HG03103 (cell line): ENCODE results near the gene CCNK.

Experiments
- ATAC-seq: cut with Tn5 transposase; IDR thresholded peaks from one replicate; pipeline ENCODE4 v1.9.1; 2021; ENCODE audit warnings: low read depth; ENCODE audit not compliant: unreplicated experiment

CCNK gene

DNA sequence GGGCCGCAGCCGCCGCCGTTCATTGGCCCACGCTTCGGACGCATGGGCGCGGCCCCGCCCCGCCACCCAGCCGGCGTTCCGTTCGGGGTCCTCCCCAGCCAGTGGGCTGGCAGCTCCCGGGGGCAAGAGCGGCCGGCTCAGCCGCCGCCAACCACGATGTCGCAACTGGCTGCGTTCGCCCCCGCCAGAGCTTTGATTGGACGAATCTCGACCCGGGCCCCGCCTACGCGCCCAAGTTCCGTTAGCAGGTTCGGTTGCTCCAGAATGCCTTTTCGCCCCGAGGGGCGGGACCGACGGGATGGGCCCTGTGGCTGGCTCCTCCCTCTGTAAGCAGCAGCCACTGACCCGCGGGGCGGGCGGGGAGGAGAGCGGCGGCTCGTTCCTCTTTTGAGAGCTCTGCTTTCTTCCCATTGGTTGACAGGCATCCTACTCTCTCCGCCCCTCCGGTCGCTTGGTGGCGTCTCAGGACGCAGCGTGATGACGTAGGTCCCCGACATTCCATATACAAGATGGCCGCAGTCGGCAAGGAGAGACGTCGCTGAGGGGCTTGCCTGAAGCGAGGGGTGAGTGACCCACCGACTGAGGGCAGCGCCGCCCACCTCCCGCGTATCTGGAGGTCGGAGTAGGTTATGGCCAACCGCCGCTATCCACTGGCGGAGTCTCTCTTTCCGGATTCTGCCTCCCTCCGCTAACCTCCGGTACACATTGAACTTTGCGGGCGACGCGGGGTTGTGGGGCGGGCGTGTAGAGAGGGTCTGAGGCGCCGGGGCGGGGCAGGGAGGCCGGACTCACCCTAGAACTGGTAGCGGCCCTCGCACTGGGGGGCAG, at the start of gene CCNK:
Gene CCNK (plus strand): TSS at position 493 of the 828 bp plus-strand sequence. CDS start 11,269 bp downstream, outside the sequence.
- ATAC-seq, result peak; percentile 82

DNA sequence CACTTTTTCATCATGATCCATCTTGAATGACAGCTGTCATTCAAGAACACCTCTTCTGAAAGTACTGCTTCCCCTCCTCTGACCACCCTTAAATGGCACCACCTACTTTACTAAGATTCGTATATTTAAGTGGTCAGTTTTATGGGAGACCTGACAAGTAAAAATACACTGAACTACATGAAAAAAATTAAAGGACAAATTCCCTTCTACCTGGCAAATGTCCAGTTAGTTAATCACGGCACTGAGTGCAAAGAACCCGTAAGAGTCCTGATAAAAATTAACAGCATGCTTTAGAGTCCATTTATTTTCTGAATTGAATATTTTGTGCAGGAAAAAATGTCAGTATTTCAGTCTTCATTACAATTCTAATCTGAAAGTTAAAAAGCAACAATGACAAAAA, 49.2 kb upstream of the CCNK start:
- ATAC-seq, result no peak

DNA sequence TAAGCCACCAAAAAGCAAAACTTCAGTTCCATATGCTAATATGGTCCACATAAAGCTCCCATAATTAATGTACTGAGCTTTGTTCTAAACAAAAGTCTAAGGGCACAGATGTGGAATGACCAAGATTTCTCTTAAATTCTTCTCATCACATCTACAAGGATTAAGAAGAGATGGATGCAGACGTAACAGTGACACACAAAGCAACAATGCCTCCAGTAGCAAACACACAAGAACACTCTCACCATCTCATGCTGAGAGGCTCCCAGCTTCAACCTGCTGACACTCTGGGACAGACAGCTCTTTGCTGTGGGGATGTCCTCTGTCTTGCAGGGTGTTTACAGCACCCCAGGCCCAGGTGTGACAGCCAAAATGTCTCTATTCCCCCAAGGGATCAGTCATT, 48.7 kb upstream of the CCNK start:
- ATAC-seq, result no peak

DNA sequence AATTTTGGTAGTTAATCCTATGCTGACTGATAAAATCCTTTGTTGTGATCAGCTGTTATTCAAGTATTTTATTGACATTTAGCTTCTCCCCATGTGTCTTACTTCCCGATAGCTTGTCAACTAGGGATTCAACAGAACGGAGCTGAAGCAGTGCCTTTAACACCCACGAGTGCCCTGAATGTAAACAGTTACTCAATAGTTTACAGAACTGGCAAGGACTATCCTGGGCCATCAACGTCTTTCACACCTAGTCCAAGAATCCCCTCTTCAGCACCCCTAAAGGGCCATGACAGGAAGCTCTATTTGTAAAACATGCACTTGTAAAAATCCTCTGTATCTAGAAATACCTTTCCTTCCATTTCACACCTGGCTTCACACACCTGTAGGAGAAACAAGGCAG, 45.9 kb upstream of the CCNK start:
- ATAC-seq, result no peak

DNA sequence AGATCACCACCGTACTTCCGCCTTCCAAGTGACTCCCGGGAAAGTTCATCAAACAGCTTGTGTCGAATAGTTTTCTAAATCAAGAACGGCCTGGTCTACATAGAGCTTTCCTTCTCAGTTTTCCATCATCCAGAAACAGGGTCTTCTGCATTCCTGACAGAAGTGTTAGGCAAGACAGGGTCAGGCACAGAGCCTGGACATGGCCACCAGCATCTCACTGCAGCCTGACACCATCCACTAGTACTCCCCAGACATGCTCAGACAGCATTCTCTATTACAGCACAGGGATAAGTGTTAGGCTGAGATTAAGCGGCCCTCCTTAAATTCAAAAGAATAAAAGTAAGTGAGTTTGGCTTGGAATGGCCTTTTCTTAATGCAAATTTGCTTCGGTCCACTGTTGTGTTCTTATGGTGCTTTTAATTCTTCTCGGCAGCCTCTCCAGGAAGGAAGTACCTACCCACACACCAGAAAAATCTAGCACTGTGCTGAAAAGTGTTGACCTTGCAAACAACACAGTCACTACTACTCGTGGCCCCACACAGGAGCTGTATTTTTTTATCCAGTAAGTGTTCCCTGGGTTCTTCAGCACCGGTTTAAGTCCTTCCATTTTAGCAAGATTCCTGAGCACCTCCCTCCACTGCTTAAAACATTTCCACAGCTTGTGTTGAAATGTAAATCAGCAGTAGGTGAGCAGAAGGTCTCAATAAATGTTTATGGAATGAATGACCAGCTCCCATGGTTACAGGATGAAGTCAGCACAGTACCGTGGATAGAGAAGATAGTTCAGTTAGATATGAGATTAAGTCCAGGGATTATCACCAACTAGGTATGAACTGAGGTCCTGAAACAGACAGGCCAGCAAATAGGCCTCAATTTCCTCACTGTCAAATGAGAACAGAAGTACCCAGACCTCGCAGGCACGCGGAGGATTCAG, 44.7 kb upstream of the CCNK start:
- ATAC-seq, result no peak

DNA sequence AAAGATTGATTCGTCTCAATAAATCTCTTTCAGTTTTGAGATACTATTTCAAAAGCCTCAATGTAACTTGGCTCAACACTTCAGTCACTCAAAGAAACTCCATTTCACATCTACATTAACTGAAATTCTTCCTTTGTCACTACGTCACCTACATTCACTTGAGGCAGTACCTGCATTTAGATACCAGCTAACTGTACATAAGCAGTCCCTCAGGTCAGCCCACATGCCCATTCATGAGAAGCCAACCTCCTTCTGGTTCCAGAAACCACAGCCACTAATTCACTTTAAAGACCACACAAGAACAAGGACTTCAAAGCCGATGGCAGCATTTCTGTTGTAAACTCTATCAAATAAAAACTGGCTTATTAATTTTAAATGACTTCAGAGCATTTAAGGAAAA, 43.5 kb upstream of the CCNK start:
- ATAC-seq, result no peak

DNA sequence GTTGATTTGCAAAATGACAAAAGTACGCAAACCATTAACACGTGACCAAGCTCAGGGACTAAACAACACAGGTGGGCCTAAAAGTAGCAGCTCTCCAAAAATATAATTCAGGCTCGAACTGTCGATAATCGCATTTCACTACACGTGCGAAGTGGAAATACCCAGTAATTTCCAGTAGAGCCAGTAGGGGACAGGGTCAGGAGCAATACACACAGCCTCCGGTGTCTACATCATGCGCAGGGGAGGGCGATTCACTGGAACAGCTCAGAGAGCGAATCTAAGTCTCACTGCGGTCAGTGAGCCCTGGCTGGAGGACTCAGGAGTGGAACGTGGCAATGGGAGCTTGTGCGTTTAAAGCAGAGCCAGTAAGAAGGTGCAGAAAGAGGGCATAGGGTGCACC, 40.9 kb upstream of the CCNK start:
- ATAC-seq, result no peak

DNA sequence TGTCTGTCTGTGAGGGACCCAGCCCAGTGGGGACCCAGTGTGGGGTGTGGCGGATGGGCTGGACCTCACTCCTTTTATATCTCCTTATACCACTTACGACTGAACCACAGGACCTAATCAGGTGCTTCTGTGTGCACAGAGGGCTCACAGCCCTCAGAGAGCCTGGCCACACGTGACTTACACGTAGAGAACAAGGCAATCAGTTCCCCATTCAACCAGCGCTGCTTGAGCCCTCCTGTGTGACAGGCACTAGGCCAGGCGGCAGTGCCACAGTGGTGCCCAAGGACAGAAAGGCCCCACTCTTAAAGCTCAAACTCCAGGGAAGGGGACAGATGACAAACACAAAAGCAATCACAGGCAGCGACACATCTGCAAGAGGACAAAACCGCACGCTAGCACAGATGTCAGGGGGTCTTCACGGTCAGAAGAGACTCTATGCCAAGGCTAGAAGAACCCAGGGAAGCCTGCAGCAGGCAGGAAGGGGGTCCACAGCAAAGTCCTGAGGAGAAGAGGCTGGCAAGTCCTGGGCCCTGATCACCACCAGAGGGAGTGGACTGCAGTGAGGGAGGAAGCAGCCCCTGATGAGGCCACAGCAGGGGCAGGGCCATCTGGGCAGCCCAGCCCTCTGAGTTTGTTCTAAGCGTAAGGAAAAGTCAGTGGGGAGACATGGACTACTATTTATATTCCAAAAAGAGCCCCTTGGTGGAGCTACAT, 39.9 kb upstream of the CCNK start:
- ATAC-seq, result no peak

DNA sequence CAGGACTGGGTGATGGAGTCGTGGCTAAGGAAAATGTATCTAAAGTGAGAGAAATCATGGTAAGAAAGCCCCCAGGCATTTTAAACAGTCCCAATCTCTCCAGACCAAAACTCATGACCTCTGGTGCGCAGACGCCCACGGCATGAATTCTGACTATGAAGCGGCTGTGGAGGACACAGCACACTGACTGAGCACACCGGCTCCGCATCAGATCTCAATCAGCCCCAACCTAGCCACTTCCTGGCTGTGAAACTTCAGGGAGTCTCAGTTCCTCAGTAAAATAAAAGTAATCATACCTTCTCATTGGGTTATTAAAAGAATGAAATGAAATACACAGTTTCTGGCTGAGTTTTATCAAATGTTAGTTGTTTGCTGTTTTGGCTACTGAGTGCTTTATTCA, 39.3 kb upstream of the CCNK start:
- ATAC-seq, result peak; percentile 70

DNA sequence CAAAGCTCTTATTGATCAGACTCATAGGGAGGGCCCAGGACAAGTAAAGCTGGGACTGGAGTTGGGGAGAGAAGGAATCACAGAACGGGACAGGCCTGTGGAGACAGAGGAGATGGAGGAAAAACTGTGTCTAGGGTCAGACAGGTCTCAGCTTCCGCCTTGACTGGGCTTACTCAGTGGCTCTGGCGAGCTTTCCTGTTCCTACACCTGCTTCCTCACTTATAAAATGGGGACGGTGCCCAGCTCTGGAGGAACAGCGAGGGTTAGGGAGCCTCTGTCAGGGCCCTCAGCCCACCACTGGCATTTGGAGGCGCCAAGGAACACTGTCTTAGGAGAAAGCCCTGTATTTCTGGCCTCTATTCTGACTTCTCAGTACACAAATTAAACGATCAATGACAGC, 35.3 kb upstream of the CCNK start:
- ATAC-seq, result no peak

DNA sequence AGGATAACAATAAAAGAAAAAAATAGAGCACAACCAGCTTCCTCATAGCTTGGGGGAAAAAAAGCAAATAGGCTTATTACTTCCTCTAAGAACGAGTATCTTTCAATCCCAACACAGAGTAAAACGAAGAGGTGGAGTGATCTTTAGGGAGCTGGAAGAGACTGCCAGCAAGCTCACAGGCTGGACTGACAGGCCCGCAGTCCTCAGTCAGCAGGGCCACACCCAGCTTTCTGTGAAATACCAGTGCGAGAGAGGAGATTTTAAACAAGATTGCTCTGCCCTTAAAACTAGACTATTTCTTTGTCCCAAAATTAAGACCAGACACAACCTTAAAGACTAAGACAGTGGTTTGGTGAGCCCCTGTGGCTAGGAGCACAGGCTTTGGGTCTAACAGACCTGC, 33.5 kb upstream of the CCNK start:
- ATAC-seq, result no peak

DNA sequence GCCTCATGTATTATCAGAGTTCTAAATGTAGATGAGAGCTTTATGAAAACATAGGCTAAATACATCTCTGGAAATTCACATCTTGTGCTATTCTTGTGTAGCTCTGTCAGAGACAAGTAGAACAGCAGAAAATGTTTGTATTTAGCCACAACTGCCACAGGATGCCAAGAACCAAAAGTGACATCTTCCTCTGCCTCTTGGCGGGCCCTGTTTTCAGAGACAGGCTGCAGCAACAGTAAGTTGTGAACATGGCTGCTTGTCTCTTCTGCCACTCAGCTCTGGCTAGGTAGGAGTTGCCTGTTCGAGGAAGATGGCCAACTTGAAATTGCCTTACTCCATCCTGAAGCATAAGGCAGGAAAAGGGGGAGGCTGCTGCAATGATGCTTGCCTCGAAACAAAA, 30.9 kb upstream of the CCNK start:
- ATAC-seq, result no peak

DNA sequence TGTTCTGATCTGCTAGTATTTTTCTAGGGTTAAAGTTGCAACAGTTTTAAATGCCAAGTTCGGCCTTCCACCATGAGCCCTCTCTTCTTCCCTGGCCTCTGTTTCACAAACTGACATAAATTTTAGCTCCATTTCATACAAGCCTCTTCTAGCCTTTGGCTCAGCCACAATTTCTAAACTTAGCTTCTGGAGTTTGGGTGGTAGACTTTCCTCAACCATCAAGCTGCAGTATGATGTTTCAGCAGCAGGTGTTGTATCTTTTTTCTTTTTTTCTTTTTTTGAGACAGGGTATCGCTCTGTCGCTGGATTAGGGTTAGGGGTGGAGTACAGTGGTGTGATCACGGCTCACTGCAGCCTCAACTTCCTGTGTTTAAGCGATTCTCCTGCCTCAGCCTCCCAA, 30.0 kb upstream of the CCNK start:
- no peak for ATAC-seq

DNA sequence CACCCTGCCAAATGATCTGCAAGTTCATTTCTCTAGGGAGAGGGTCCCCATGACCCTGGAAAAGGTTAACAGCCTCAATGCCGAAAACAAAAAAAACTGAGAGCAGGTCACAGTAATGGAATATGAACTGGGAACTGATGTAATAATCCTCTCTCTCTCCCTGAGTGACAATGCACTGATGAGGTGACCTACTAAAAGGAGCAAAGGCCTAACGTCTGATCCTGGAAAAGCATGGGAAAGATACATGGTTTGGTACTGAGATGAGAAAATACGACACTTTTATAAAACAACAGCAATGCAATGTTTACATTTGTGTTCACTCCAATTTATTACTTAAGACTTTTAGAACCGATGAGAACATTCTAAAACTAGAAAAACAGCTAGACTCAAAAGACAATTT, 28.2 kb upstream of the CCNK start:
- ATAC-seq, result no peak

DNA sequence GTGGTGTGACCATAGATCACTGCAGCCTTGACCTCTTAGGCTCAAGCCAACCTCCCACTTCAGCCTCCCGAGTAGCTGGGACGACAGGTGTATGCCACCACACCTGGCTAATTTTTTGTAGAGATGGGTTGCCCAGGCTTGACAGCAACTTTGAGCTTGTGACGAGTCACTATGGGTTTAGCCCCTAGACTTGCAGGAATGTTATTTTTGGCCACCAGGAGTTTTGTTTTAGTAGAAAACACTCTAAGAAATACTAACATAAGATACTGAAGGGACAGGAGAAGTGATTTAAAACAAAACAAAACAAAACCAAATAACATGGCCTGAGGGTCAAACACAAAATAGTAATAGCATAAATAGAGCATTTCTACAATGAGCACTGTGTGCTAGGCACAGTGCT, 27.0 kb upstream of the CCNK start:
- ATAC-seq, result no peak

DNA sequence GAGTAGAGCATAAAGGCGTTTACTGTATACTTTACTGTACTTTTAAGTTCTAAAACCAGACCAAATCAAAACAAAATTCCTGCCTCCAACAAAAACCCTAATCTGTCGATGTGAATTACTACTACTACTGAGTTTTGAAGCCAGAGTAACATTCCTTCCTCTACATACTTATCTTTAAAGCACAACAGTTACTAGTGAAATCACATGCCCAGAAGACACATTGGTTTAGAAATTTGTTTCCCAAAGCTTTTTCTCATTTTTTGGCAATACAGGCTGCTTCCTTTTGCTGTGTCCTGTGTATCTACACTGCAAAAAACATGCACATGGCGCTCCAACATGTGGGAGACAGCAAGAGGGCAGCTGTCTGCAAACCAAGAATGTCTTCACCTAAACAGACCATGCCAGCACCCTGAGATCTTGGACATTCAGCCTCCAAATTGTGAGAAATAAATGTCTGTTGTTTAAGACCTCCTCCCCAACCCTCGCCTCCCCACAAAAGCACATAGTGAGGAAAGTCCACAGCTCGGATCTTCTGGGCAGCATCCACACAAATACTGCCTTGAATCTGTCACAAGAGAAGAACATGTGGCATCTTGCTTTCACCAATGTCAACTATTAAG, 21.6 kb upstream of the CCNK start:
- ATAC-seq, result no peak

DNA sequence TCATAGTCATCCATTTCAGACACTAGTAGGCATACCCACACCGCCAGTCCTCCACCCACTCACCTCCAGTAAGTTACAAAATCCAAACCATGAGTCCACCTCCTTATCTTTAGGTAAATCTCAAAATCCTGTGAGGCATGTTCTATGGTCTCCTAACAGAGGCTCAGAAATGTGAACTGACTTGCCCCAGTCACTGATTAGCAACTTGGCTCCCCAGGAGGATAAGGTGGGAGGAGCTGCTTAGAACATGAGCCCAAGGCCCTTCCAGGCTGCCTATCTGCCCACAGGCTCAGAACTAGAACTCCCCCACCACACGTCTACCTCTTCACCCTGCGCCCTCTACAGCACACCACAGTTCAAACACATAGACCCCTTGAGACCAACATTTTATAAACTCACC, 20.4 kb upstream of the CCNK start:
- ATAC-seq, result no peak

DNA sequence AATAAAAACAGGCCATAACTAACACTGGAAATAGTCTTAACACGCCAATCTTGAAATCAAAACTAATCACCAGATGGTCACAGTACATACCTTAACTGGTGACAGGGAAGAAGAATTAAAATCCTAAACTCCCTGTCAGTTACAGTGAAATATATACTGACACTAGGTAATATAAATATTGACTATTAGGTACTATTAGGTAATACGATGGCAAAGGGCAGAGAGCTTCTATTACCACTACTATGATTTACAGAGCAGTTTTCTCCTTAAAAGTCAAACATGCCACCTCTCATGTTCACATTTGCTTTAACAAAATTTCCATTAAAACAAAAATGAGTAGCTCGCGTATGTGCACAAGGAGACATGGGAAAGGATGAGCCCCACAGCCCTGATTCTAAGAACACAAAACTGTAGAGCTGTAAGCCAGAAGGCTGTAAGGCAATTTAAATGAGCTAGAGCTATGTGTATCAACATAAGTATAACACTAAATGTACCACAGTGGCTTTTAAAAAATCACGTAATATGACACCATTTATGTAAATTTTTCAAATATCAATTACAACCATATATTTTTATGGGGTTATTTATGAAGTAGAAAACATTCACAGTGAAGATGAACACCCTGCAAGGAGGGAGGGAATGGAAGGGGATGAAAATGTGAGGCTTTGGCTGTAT, 19.7 kb upstream of the CCNK start:
- ATAC-seq, result no peak

DNA sequence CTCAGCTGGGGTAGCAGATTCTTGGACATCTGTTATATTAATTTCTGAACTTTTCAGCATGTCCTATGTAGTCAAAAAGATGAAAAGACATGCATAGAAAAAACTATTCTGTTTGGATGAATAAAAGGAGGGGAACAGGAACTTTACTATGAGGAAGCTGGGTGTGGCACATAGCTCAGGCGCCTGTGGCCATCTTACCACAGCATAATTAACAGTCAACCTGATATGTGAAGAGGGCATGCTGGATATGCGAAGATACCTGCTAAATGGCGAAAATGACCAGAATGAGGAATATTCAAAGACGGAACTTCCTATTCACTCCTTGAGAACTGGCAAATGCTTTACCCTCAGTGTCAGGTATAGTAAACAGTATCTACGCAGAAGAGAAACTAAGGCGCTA, 19.0 kb upstream of the CCNK start:
- no peak for ATAC-seq

DNA sequence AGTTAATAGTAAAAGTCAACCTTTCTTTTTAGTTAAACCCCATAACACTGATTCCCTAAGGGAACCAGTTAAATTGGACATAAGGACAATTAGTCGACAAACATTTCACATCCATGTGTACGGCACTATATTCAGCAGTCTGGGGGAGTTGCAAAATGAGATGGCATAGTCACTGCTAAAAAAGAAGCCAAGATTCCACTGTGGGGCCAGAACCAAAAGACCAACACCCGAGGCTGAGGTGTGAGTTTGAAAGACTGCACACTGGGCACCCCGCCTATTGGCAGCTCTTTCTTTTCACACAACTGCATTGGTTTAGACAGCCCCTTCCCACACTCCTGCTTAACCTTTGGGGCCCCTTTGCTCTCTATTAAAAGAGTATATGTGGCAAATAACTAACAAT, 17.2 kb upstream of the CCNK start:
- ATAC-seq, result no peak
